ENCODE results near the gene CMTM5. TPM values are rescaled to one million over a fixed set of nuclear protein-coding genes. Genes with fewer than 3 reads are reported as not detected.
"Not testable (repeated sequence)": the region's sequence is repeated elsewhere in the genome, so short reads cannot be mapped to it uniquely, and the experiment has no call there.

CMTM5 gene
- total and polyA plus RNA-seq, 5 donors from 2014 or later: 2.8 TPM; not detected in 4

DNA sequence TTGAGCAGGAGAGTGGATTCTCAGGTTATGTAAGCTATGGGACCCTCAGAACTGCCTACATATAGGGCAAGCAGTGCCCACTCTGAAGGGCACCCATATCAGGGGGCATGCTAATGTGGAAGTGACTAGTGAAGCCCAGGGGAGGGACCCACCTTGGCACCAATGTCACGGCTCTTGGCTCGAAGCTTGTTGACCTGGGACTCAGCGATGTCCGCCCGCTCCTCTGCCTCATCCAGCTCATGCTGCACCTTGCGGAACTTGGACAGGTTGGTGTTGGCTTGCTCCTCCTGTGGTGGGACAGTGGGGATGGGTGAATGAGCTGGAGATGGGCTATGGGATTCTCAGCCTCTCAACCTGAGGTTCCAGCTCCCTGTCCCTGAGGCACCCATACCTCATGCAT, 5.4 kb downstream of the CMTM5 start:
- Histone ChIP-seq H3K4me3 (ENCODE audit: low read depth, low read length) (no peak overlapping the region), H3K27me3 (ENCODE audit: control insufficient read depth, insufficient read depth, low read length) (no peaks in the 10 kb centered on the region), H3K27ac (ENCODE audit: insufficient read depth, low read length, poor library complexity, severe bottlenecking) (no peak overlapping the region), H3K36me3 (ENCODE audit: control insufficient read depth, insufficient read depth, low read length) (no peaks in the 10 kb centered on the region), H3K9me3 (ENCODE audit: control insufficient read depth in 2 of 2, low read length in 2 of 2) (no peaks in the 10 kb centered on the region), H3K4me1 (ENCODE audit: control insufficient read depth, insufficient read depth, low read length, poor library complexity, severe bottlenecking) (no peaks in the 10 kb centered on the region)
- Mint-ChIP-seq H3K36me3 (no peaks in the 10 kb centered on the region), H3K27ac (no peak overlapping the region), H3K27me3 (no peaks in the 10 kb centered on the region), H3K4me1 (no peaks in the 10 kb centered on the region), H3K9me3 (no peaks in the 10 kb centered on the region), H3K4me3 (no peak overlapping the region)
- DNase-seq (no peak), ATAC-seq (ENCODE audit: low read depth in 2 of 2) (no peak)

DNA sequence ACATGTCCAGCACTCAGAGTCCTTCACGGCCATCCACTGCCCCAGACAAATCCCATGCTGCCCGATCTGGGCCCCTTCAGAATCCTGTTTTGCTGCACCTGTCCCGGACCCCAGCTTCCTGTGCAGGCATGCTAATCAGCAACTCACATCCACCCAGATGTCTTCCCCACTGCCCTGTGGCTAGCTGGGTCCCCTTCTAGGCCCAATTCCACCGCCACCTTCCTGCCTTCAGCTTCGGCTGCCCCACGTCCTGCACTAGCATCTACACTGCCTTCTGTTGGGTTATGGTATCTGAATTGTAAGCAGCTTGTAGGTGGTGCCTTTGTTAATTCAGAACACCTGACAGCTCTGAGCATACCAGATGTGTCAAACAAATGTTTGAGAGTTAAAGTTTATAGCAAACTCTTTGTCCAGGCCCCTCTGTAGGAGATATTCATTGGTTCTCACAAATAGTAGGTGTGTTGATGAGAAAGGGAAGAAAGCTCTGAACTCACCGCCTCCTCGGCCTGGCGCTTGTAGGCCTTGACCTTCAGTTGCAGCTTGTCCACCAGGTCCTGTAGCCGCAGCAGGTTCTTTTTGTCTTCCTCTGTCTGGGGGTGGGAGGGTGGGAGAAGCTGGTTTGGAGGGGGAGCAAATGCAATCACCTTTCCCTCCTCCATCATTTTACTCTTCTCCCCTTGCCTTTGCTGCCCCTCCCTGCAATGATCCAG, 6.0 kb downstream of the CMTM5 start:
- Histone ChIP-seq H3K9me3 (ENCODE audit: control insufficient read depth in 2 of 2, low read length in 2 of 2) (no peaks in the 10 kb centered on the region), H3K27ac (ENCODE audit: insufficient read depth, low read length, poor library complexity, severe bottlenecking) (no peak overlapping the region), H3K4me1 (ENCODE audit: control insufficient read depth, insufficient read depth, low read length, poor library complexity, severe bottlenecking) (no peaks in the 10 kb centered on the region), H3K4me3 (ENCODE audit: low read depth, low read length) (no peak overlapping the region), H3K27me3 (ENCODE audit: control insufficient read depth, insufficient read depth, low read length) (no peaks in the 10 kb centered on the region), H3K36me3 (ENCODE audit: control insufficient read depth, insufficient read depth, low read length) (no peaks in the 10 kb centered on the region)
- ATAC-seq (ENCODE audit: low read depth in 2 of 2) (no peak), DNase-seq (no peak)
- Mint-ChIP-seq H3K4me1 (no peaks in the 10 kb centered on the region), H3K27ac (no peak overlapping the region), H3K27me3 (no peaks in the 10 kb centered on the region), H3K36me3 (no peaks in the 10 kb centered on the region), H3K9me3 (no peaks in the 10 kb centered on the region), H3K4me3 (no peak overlapping the region)

DNA sequence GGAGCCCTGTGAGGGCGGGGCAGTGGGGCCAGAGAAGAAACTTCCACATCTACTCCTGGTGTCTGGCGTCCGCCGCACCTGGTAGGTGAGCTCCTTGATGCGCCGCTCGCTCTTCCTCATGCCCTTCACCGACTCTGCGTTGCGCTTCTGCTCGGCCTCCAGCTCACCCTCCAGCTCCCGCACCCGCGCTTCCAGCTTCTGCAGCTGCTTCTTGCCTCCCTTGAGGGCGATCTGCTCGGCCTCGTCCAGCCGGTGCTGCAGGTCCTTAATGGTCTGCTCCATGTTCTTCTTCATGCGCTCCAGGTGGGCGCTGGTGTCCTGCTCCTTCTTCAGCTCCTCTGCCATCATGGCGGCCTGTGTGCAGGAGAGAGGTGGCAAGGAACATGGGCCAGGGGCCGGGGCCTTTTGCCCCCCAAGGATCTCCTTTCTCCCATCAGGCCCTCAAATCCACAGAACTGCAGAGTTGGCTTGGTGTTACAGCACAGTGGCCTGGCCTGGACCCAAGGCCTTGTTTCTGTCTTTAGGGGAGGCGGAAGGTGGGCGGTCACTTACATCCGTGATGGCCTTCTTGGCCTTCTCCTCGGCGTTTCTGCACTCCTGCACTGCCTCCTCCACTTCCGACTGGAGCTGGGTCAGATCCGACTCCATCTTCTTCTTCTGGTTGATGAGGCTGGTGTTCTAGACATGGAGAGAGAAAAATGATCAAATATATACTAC, 7.7 kb downstream of the CMTM5 start:
- DNase-seq: no peak

DNA sequence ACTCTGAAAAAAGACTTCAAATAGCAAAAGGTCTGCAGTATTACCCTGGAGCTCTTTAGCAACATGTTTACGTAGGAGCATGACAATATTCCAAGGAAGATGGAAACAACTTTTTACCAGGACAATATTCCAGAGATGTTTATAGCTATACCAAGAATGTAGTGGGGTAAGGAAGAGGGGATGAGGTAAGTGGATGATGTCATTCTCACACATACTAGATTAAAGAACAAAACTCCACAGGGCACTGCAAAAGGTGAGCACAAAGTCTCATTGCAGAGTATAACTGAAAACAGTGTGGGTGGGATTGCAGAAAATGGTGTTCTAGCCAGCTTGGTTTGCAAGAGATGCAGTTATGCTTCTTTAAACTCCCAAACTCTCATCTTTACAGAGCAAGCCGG, 8.4 kb downstream of the CMTM5 start:
- H3K4me3 ChIP-seq (ENCODE audit: low read depth, low read length): no peak overlapping the region
- H3K9me3 Mint-ChIP-seq: peaks cover 0 to 2% (median 0%) of the 10 kb centered on the region in 7 donors
- no peaks in the 10 kb centered on the region for H3K9me3 ChIP-seq (ENCODE audit: control insufficient read depth in 2 of 2, low read length in 2 of 2)
- no peaks in the 10 kb centered on the region for H3K27me3 ChIP-seq (ENCODE audit: control insufficient read depth, insufficient read depth, low read length)
- H3K27ac ChIP-seq (ENCODE audit: insufficient read depth, low read length, poor library complexity, severe bottlenecking): no peak overlapping the region
- no peaks in the 10 kb centered on the region for H3K36me3 Mint-ChIP-seq
- H3K4me1 ChIP-seq (ENCODE audit: control insufficient read depth, insufficient read depth, low read length, poor library complexity, severe bottlenecking): no peaks in the 10 kb centered on the region
- H3K4me3 Mint-ChIP-seq: no peak overlapping the region
- H3K4me1 Mint-ChIP-seq: no peaks in the 10 kb centered on the region
- no peak for ATAC-seq (ENCODE audit: low read depth in 2 of 2)
- H3K27me3 Mint-ChIP-seq: peaks cover under 1% of the 10 kb centered on the region
- no peaks in the 10 kb centered on the region for H3K36me3 ChIP-seq (ENCODE audit: control insufficient read depth, insufficient read depth, low read length)
- DNase-seq: no peak
- H3K27ac Mint-ChIP-seq: no peak overlapping the region

More for the DNA sequence above, 7.7 kb downstream of the CMTM5 start:
- H3K4me3 Mint-ChIP-seq: no peak overlapping the region
- no peaks in the 10 kb centered on the region for H3K27me3 Mint-ChIP-seq
- H3K9me3 Mint-ChIP-seq: no peaks in the 10 kb centered on the region
- H3K27me3 ChIP-seq (ENCODE audit: control insufficient read depth, insufficient read depth, low read length): no peaks in the 10 kb centered on the region
- H3K27ac ChIP-seq (ENCODE audit: insufficient read depth, low read length, poor library complexity, severe bottlenecking): no peak overlapping the region
- H3K36me3 ChIP-seq (ENCODE audit: control insufficient read depth, insufficient read depth, low read length): no peaks in the 10 kb centered on the region
- no peak for ATAC-seq (ENCODE audit: low read depth in 2 of 2)
- no peaks in the 10 kb centered on the region for H3K36me3 Mint-ChIP-seq
- no peaks in the 10 kb centered on the region for H3K4me1 ChIP-seq (ENCODE audit: control insufficient read depth, insufficient read depth, low read length, poor library complexity, severe bottlenecking)
- no peak overlapping the region for H3K27ac Mint-ChIP-seq
- H3K9me3 ChIP-seq (ENCODE audit: control insufficient read depth in 2 of 2, low read length in 2 of 2): no peaks in the 10 kb centered on the region
- H3K4me1 Mint-ChIP-seq: no peaks in the 10 kb centered on the region
- no peak overlapping the region for H3K4me3 ChIP-seq (ENCODE audit: low read depth, low read length)

DNA sequence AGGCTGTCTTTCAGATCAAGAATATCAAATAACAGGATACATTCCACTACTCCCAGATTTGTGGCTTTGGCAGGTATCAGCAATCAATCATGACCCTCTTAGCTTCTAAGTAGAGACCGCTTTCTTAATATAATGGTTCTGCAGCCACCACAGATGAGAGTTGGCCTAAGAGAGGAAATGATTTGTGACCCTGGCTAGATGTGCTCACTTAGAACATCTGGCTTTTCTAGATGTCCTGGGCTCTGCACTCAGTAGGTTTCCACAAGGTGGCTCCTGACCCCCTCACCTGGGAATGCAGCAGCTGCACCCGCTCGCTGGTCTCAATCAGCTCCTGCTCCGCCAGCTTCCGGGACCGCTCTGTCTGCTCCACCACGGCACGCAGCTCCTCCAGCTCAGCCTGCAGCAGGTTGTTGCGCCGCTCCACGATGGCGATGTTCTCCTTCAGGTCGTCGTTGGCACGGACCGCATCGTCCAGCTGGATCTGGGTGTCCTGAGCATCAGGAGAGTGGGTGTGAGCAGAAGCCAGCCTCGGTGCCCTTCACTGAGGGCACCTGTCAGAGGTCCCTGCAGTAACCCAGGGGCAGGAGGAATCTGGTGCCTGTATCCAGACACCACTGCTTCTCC, 8.9 kb downstream of the CMTM5 start:
- Histone ChIP-seq H3K36me3 (ENCODE audit: control insufficient read depth, insufficient read depth, low read length) (no peaks in the 10 kb centered on the region), H3K27ac (ENCODE audit: insufficient read depth, low read length, poor library complexity, severe bottlenecking) (no peak overlapping the region), H3K4me1 (ENCODE audit: control insufficient read depth, insufficient read depth, low read length, poor library complexity, severe bottlenecking) (no peaks in the 10 kb centered on the region), H3K27me3 (ENCODE audit: control insufficient read depth, insufficient read depth, low read length) (no peaks in the 10 kb centered on the region), H3K9me3 (ENCODE audit: control insufficient read depth in 2 of 2, low read length in 2 of 2) (no peaks in the 10 kb centered on the region), H3K4me3 (ENCODE audit: low read depth, low read length) (no peak overlapping the region)
- Mint-ChIP-seq H3K9me3 (peaks cover 0 to 2% (median 0%) of the 10 kb centered on the region in 7 donors), H3K4me1 (no peaks in the 10 kb centered on the region), H3K27ac (no peak overlapping the region), H3K4me3 (no peak overlapping the region), H3K36me3 (no peaks in the 10 kb centered on the region), H3K27me3 (peaks cover 4% of the 10 kb centered on the region)
- no peak for ATAC-seq (ENCODE audit: low read depth in 2 of 2)
- DNase-seq: no peak

DNA sequence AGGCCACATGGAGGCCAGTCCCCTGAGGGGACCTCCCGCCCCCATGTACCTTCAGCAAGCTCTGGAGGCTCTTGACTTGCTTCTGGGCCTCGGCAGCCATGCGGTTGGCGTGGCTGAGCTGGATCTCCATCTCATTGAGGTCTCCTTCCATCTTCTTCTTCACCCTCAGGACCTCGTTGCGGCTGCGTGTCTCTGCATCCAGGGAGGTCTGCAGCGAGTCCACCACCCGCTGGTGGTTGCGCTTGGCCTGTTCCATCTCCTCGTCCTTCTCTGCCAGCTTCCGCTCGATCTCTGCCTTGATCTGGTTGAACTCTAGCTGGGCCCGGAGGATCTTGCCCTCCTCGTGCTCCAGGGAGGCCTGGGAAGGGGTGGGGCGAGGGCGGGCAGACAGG, 9.4 kb downstream of the CMTM5 start:
- H3K27ac Mint-ChIP-seq; H3K36me3 ChIP-seq (ENCODE audit: control insufficient read depth, insufficient read depth, low read length); H3K36me3 Mint-ChIP-seq; DNase-seq; H3K9me3 Mint-ChIP-seq; ATAC-seq (ENCODE audit: low read depth in 2 of 2); H3K4me1 ChIP-seq (ENCODE audit: control insufficient read depth, insufficient read depth, low read length, poor library complexity, severe bottlenecking); H3K27me3 ChIP-seq (ENCODE audit: control insufficient read depth, insufficient read depth, low read length); H3K4me3 Mint-ChIP-seq; H3K4me1 Mint-ChIP-seq; H3K27ac ChIP-seq (ENCODE audit: insufficient read depth, low read length, poor library complexity, severe bottlenecking); H3K9me3 ChIP-seq (ENCODE audit: control insufficient read depth in 2 of 2, low read length in 2 of 2); H3K4me3 ChIP-seq (ENCODE audit: low read depth, low read length); H3K27me3 Mint-ChIP-seq: not testable (repeated sequence)

DNA sequence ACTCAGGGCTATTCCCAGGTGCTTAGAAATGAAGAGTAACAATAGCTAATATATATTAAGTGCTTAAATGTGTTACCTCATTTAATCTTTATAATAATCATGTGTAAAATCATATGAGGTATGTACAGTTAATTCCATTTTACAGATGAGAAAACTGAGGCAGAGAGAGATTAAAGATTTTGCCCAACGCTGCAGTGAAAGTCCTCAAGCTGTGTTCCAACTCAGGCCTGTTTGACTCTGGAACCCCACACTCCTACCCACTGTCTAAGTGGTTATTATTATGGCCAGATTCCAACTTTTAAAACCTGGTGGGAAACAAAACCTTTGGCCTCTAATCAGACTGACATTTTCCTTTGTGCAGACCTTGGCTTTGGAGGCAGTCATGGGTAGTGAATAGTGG, 10.2 kb downstream of the CMTM5 start:
- H3K9me3 Mint-ChIP-seq: peaks cover 0 to 2% (median 0%) of the 10 kb centered on the region in 7 donors
- Histone ChIP-seq H3K4me3 (ENCODE audit: low read depth, low read length) (no peak overlapping the region), H3K9me3 (ENCODE audit: control insufficient read depth in 2 of 2, low read length in 2 of 2) (no peaks in the 10 kb centered on the region), H3K4me1 (ENCODE audit: control insufficient read depth, insufficient read depth, low read length, poor library complexity, severe bottlenecking) (no peaks in the 10 kb centered on the region), H3K36me3 (ENCODE audit: control insufficient read depth, insufficient read depth, low read length) (no peaks in the 10 kb centered on the region), H3K27ac (ENCODE audit: insufficient read depth, low read length, poor library complexity, severe bottlenecking) (no peak overlapping the region), H3K27me3 (ENCODE audit: control insufficient read depth, insufficient read depth, low read length) (no peaks in the 10 kb centered on the region)
- DNase-seq: no peak
- no peak overlapping the region for H3K4me3 Mint-ChIP-seq
- no peak overlapping the region for H3K27ac Mint-ChIP-seq
- H3K36me3 Mint-ChIP-seq: no peaks in the 10 kb centered on the region
- no peak for ATAC-seq (ENCODE audit: low read depth in 2 of 2)
- peaks cover 4% of the 10 kb centered on the region for H3K27me3 Mint-ChIP-seq
- H3K4me1 Mint-ChIP-seq: no peaks in the 10 kb centered on the region

All from CD4-positive, CD25-positive, alpha-beta regulatory T cell (primary cell).